HG03135 (cell line): ENCODE measurements around the gene MAN1C1.
A peak's percentile ranks its signal among the peaks of the same experiment; 100 is the strongest.

Experiments used
- ATAC-seq: cut with Tn5 transposase; IDR thresholded peaks from one replicate; pipeline ENCODE4 v1.9.1; 2021; ENCODE audit warnings: mild to moderate bottlenecking, moderate library complexity; ENCODE audit not compliant: unreplicated experiment

MAN1C1 gene

DNA sequence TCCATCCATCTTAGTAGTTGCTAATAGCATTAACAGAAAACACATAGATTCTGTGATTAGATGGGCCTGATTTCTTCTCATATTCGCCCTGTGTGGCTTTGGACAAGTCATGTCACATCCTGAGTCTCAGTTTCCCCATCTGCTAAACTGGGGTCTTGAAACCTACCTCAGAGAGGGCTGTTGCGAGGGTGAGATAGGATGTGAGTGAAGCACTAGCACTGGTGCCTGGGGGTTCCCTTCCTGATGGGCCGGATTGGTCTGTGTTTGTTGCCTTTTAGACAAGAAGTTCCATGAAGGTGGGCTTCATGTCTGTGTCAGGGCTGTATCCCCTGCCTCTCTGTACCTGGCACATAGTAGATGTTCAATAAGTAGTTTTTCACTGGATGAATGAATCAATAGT, 3.5 kb upstream of the MAN1C1 start:
- ATAC-seq: no peak

DNA sequence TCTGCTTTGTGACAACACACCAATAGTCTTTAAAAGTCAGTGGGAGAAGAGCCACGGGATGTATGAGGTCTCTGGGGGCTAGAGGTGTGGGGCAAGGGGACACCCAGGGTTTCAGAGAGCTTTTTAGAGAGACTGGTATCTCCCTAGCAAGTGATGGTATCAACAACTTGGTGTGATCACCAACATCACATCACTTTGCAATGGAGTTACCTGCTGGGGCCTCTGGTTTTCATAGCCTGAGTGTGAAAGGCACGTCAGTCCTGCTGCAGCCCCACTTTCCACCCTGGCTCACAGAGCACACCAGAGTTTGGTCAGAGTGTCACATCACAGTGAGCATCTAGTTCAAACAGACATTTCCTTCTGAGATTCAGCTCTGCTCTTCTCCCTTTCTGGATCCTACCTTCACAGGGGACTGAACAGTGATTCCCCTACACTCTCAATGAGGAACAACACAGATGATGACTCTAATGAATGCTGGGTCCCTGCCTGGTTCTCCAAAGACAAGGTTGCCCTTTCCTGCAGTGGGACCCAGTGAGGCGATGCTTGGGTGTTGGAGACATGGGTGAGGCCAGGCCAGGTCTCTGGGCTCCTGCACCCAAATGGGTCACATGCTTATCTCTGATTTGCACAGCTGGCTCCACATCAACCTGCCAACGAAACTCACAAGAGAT, 2.0 kb upstream of the MAN1C1 start:
- no peak for ATAC-seq

- no peak for ATAC-seq
Observed at GRCh38 chr1:25615172-25615541, 1.4 kb upstream of the MAN1C1 start.

- ATAC-seq: no peak
Observed at GRCh38 chr1:25615563-25616094, 962 bp upstream of the MAN1C1 start.

GRCh38 chr1:25616987-25617624, 515 bp downstream of the MAN1C1 start:
- ATAC-seq: peak; percentile 6

DNA sequence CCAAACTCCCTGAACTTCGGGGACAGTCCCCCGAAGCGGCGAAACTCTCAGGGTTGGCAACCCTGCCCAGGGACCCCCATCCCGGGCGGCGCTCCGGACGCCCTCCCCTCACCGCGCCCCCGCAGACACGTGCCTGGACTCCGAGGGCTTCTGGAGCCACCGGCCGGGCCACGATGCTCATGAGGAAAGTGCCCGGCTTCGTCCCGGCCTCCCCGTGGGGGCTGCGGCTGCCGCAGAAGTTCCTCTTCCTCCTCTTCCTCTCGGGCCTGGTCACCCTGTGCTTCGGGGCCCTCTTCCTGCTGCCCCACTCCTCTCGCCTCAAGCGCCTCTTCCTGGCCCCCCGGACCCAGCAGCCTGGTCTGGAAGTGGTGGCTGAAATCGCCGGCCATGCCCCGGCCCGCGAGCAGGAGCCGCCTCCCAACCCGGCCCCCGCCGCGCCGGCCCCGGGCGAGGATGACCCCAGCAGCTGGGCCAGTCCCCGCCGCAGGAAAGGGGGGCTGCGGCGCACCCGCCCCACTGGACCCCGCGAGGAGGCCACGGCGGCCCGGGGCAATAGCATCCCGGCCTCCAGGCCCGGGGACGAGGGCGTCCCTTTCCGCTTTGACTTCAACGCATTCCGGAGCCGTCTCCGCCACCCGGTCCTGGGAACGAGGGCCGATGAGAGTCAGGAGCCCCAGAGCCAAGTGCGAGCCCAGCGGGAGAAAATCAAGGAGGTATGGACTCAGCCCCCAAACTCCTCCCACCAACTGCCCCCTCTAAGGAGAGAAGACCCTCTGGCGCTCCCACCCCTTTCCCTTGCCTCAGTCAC, 1.2 kb downstream of the MAN1C1 start:
- ATAC-seq: no peak

DNA sequence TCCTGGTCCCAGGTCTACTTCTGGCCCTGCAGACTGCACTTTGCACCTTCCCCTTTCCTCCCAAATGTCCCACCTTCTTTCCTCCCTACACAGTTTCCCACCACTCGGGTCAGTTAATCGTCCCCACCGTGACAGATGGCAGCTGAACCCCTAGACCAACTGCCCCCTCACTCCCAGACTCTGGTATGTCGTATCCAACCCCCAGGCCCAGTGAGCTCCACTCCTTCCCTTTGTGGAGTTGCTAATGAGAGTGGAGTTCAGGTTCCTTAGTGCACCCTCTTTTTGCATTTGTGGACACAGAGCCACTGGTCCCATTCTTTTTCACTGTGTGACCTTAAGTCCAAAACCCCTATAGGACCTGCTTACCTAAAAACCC, 1.8 kb downstream of the MAN1C1 start:
- ATAC-seq: no peak

DNA sequence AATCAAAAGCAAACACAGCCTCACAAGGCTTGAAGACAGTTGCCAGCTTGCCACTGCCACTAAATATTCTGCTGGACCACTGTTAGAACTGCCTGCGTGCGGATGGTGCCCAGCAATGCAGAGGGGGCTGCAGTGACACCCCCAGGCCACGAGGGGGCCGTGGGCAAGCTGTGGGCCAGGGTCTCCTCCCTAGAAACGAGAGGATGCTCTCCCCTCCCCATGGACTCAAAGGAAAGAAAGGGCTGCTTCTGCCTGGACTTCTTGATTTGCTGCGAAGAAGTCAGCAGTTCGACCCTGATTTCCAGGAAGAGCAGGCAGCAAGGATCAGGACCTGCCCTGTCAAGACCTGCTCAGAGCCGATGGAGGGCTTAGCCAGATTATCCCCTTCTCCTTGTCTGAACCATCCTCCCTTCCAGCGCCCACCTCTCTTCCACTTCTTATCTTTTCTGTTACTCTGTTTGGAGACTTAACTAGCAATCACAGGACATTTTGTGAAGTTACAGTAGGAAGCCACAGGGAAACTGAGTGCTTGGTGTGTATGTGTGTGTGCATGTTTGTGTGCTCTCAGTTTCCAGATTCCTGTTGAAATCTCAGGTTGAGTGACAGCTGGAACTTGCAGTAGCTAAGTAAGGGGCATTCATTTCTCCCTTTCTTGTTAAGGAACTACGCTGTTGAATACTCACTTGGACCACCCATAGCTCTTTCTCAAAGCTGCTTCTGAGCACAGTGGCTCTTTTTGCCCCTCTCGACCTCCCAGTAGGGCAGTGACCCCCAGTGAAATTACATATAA, 2.7 kb downstream of the MAN1C1 start:
- no peak for ATAC-seq

- no peak for ATAC-seq
Observed at GRCh38 chr1:25620211-25620610, 3.6 kb downstream of the MAN1C1 start.

DNA sequence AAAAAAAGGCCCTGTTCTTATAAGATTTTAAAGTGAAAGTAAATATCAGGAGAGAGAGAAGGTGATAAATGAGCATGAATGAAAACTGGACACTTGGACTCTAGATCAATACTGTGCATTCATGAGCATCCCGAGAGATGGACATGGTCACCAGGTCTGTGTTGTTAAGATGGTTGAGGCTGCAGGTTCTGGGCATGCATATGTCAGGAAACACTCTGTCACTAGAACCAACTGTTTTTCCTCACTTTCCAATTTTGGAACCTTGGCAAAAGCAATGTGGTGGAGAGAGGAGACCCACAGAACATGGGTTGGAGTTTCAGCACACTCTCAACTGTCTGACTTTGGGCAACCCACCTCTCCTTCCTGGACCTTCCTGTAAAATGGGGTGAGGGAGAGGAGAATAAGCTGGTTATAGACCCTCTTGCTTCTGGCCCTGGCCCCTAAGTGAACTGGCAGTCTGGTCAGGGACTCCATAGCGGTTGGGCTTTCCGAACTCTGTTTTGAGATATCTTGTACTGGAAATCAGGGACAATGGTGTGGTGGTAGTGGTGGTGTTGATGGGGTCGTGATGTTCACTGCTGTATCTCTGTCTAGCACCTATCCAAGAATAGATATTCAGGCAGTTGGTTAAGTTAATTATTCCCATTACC, 4.2 kb downstream of the MAN1C1 start:
- no peak for ATAC-seq

GRCh38 chr1:25621876-25622275, 5.3 kb downstream of the MAN1C1 start:
- no peak for ATAC-seq

DNA sequence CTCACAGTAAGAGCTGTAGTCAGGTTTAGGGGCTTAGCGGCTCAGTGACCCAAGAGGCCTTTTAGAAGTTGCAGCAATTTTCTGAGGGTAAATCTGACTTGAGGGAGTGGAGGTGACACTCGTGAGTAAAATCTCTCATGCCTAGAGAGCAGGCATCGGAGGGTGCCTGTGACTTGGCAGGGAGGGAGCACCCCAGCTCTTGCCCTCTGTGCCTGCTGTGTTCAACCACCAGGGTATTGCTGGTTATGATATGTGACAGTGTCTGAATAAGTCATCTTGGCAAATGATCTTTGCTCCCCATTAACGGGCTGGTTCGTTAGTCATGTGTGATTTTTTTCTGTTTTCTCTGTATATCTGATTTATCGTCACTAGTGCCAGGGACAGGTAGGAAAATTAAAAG, 5.9 kb downstream of the MAN1C1 start:
- ATAC-seq: no peak

DNA sequence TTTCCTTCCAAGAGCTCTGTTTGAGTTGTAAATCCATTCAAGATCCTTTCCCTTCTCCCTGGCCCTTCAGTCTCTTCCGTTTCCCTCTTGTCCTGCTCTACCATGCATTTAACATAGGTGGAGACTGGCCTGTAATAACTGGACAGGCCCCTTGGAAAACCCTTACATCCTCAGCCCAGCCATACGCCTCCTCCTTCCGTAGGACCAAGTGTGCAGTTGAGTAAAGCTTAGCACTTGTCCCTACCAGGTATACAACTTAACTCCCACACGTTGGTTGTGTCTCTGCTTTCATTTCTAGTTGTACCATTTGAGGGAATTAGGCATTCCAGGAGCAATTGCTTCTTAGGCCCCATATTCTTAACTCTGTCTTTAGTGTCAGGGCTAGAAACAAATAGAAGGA, 6.4 kb downstream of the MAN1C1 start:
- no peak for ATAC-seq

GRCh38 chr1:25623731-25624130, 7.1 kb downstream of the MAN1C1 start:
- no peak for ATAC-seq

- no peak for ATAC-seq
Observed at GRCh38 chr1:25624156-25624555, 7.6 kb downstream of the MAN1C1 start.

DNA sequence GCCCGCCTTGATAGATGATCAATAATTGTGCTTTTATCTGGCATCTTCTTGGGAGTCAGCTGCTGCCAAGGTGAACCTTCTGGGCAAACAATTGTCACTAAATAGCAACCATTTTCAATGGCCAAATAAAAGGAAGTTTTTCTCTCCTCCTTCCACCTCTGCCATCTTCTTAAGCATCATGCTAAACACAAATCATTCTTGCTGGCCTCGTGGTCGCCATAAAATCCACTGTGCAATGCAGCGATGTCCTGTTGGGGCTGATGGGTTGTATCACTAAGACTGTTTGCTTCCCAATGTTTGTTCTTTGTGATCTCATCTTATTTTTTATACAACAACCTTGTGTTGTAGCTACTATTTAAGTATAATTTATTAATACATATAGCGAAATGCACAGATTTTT, 8.0 kb downstream of the MAN1C1 start:
- ATAC-seq: no peak

DNA sequence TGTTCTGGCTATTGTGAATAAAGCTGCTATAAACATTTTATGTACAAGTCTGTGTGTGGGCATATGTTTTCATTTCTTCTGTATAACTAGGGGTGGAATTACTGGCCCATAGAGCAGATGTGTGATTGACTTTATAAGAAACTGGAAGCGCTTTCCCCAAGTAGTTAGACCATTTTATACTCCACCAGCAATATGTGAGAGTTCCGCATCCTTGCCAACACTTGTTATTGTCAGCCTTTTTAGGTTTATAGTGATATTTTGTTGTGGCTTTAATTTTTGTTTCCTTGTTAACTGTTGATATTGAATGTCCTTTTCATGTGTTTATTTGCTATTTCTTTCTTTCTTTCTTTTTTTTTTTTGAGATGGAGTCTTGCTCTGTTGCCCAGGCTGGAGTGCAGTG, 9.4 kb downstream of the MAN1C1 start:
- no peak for ATAC-seq

DNA sequence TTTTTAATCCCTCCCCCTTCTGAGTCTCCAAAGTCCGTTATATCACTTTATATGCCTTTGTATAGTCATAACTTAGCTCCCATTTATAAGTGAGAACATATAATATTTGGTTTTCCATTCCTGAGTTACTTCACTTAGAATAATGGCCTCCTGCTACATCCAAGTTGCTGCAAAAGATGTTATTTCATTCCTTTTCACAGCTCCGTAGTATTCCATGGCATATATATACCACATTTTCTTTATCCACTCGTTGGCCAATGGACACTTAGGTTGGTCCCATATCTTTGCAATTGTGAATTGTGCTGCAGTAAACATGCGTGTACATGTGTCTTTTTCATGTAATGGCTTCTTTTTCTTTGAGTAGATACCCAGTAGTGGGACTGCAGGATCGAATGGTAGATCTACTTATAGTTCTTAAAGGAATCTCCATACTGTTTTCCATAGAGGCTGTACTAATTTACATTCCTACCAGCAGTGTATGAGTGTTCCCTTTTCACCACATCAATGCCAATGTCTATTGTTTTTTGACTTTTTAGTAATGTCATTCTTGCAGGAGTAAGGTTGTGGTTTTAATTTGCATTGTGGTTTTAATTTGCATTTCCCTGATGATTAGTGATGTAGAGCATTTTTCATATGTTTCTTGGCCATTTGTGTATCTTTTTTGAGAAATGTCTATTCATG, 12.3 kb downstream of the MAN1C1 start:
- ATAC-seq: no peak

DNA sequence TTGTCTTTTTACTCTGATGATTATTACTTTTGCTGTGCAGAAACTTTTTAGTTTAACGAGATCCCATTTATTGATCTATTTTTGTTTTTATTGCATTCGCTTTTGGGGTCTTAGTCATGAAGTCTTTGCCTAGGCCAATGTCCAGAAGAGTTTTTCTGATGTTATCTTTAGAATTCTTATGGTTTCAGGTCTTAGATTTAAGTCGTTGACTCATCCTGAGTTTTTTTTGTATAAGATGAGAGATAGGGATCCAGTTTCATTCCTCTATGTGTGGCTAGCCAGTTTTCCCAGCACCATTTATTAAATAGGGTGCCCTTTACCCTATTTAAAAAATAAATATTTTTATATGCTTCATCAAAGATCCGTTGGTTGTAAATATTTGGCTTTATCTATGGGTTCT, 13.2 kb downstream of the MAN1C1 start:
- ATAC-seq: no peak
